ENCODE measurements around the gene SGCE. TPM values are rescaled to one million over a fixed set of nuclear protein-coding genes. Genes with fewer than 3 reads are reported as not detected.

SGCE gene
- total and polyA plus RNA-seq, 2 experiments from 2014 or later, result 46.1 to 54.8 TPM

DNA sequence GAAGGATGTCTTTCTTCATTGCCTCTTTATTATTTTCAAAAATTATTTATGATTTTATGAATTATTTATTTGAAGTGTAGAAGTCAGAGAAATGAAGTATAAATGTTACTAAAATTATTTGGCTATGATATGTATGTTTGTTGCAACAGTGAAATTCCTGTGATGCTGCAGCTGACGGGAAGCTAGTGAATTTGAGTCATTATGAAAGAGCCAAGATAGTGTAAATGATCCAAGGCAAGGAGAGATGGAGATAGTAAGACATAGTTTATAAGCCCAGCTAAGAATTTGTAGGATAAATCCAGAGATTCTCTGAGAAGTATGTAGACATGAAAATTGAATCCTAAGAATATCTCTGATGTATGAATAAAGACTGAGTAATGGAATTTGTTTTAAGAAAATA lies 115.5 kb downstream of the SGCE start:
- no peak overlapping the region for H3K4me2 ChIP-seq

More for the DNA sequence above, 115.5 kb downstream of the SGCE start:
- H3K27ac Mint-ChIP-seq, result no peak overlapping the region
- no peaks in the 10 kb centered on the region for H3K4me1 Mint-ChIP-seq
- Histone ChIP-seq H3K27me3 (ENCODE audit: insufficient read depth) (no peaks in the 10 kb centered on the region), H3F3A (replicated peaks; ENCODE audit: low read depth) (no peaks in the 10 kb centered on the region), H2AFZ (no peak overlapping the region), H3K9me2 (ENCODE audit: insufficient read depth) (no peaks in the 10 kb centered on the region), H3K27ac (ENCODE audit: low read depth) (no peak overlapping the region), H3K36me3 (ENCODE audit: insufficient read depth) (peaks cover 4% of the 10 kb centered on the region; the same call in 1 of the 2 replicates), H3K4me3 (no peak overlapping the region), H4K20me1 (replicated peaks; ENCODE audit: insufficient read depth) (0 out of 2 replicates have a peak, but pooled peaks cover 4% of the 10 kb centered on the region), H3K4me1 (ENCODE audit: insufficient read depth) (no peaks in the 10 kb centered on the region), H3K79me2 (replicated peaks; ENCODE audit: insufficient read depth) (no peaks in the 10 kb centered on the region)
- DNase-seq (ENCODE audit: low spot score) (no peak), ATAC-seq (no peak)
- H3K9me3 Mint-ChIP-seq, result no peaks in the 10 kb centered on the region
- no peak for TF ChIP-seq NANOG (IDR thresholded peaks at IDR 0.05; ENCODE audit: borderline replicate concordance)
- H3K4me3 Mint-ChIP-seq, result no peak overlapping the region
- peaks cover 4% of the 10 kb centered on the region for H3K27me3 Mint-ChIP-seq (ENCODE audit: insufficient read depth, low read depth, poor library complexity)
- peaks cover 11% of the 10 kb centered on the region; the same call in 2 of the 3 replicates for H3K36me3 Mint-ChIP-seq (ENCODE audit: low read depth)

Other genes with a start within 250 kb of the SGCE start
- gene CASD1, start 146.3 kb downstream of the SGCE start, total RNA-seq (2014; rRNA removed; shearing (Covaris generic)), result 38.1 and 39.0 TPM in 2 replicates
- gene CASD1, start 146.3 kb downstream of the SGCE start, polyA plus RNA-seq (2016; fragmentation: Nextera tagmentation; extraction: Ambion mirVana), result 14.3 and 15.5 TPM in 2 replicates

Measured in GM23338 (cell line).